ENCODE data around the gene ERVMER34-1.

The ERVMER34-1 gene

GRCh38 chr4:52750819-52751486 lies at the start of gene ERVMER34-1:
TSS of gene ERVMER34-1 (minus strand) at chr4:52751425. CDS start at chr4:52745520, 5,905 bp downstream.
- no peak for TF ChIP-seq CTCF (IDR thresholded peaks at IDR 0.05; ENCODE audit: low read length, missing control alignments)
- DNase-seq (ENCODE audit: low read depth) = peak; percentile 6
- peak within 1 kb of the TSS; percentile 50 for H3K4me3 ChIP-seq (replicated peaks; ENCODE audit: low read depth, low read length)

GRCh38 chr4:52799813-52800212 lies 48.6 kb upstream of the ERVMER34-1 start:
- no peak overlapping the region for H3K4me3 ChIP-seq (replicated peaks; ENCODE audit: low read depth, low read length)
- no peak for DNase-seq (ENCODE audit: low read depth)
- TF ChIP-seq CTCF (IDR thresholded peaks at IDR 0.05; ENCODE audit: low read length, missing control alignments) = no peak

GRCh38 chr4:52795533-52795932 lies 44.3 kb upstream of the ERVMER34-1 start:
- no peak overlapping the region for H3K4me3 ChIP-seq (replicated peaks; ENCODE audit: low read depth, low read length)
- no peak for DNase-seq (ENCODE audit: low read depth)
- TF ChIP-seq CTCF (IDR thresholded peaks at IDR 0.05; ENCODE audit: low read length, missing control alignments) = no peak

- H3K4me3 ChIP-seq (replicated peaks; ENCODE audit: low read depth, low read length) = no peak overlapping the region
- no peak for DNase-seq (ENCODE audit: low read depth)
- TF ChIP-seq CTCF (IDR thresholded peaks at IDR 0.05; ENCODE audit: low read length, missing control alignments) = no peak
Measured at GRCh38 chr4:52791936-52792335, 40.7 kb upstream of the ERVMER34-1 start.

- H3K4me3 ChIP-seq (replicated peaks; ENCODE audit: low read depth, low read length) = no peak overlapping the region
- TF ChIP-seq CTCF (IDR thresholded peaks at IDR 0.05; ENCODE audit: low read length, missing control alignments) = no peak
- no peak for DNase-seq (ENCODE audit: low read depth)
Measured at GRCh38 chr4:52789774-52790173, 38.5 kb upstream of the ERVMER34-1 start.

GRCh38 chr4:52788806-52789205 lies 37.6 kb upstream of the ERVMER34-1 start:
- H3K4me3 ChIP-seq (replicated peaks; ENCODE audit: low read depth, low read length) = no peak overlapping the region
- no peak for DNase-seq (ENCODE audit: low read depth)
- TF ChIP-seq CTCF (IDR thresholded peaks at IDR 0.05; ENCODE audit: low read length, missing control alignments) = no peak

- H3K4me3 ChIP-seq (replicated peaks; ENCODE audit: low read depth, low read length) = no peak overlapping the region
- DNase-seq (ENCODE audit: low read depth) = no peak
- TF ChIP-seq CTCF (IDR thresholded peaks at IDR 0.05; ENCODE audit: low read length, missing control alignments) = no peak
Measured at GRCh38 chr4:52783069-52783468, 31.8 kb upstream of the ERVMER34-1 start.

Measured in fibroblast of pulmonary artery (primary cell).